Adrenal gland (tissue), 12 donors: Measurements from ENCODE around the gene RGS9. TPM values are rescaled to one million over a fixed set of nuclear protein-coding genes. Genes with fewer than 3 reads are reported as not detected.
A peak's percentile ranks its signal among the peaks of the same experiment; 100 is the strongest.

Experiments
- DNase-seq, 7 donors: peaks; one replicate each; pipeline ENCODE4 v3.0.0-alpha.2; 2019 to 2020
- H3K27ac ChIP-seq, 5 donors: fragments of 200-600 bp; sonication (generic) in 4 of 5; 1 replicate in 3 of 5; 2 replicates in 2 of 5; pipeline versions ENCODE4 v1.5.1 to v1.8.0; 2016 to 2020; ENCODE audit warnings: mild to moderate bottlenecking in 1 of 5
- H3K27me3 ChIP-seq: fragments of 200-600 bp; 2 replicates; pipeline ENCODE4 v1.8.0; 2021
- H3K36me3 ChIP-seq, 2 donors: fragments of 200-600 bp; replicated peaks in 1 of 2; 1 replicate in 1 of 2; 2 replicates in 1 of 2; pipeline versions ENCODE4 v1.5.1 to v1.8.0; 2018 to 2022
- H3K4me1 ChIP-seq, 2 donors: fragments of 200-600 bp; replicated peaks in 1 of 2; 1 replicate in 1 of 2; 2 replicates in 1 of 2; pipeline versions ENCODE4 v1.5.1 to v1.8.0; 2018 to 2021
- H3K4me3 ChIP-seq, 4 donors: fragments of 200-600 bp; sonication (generic) in 3 of 4; one replicate each; pipeline ENCODE4 v1.5.1; 2016 to 2018
- H3K9me3 ChIP-seq, 3 donors: fragments of 200-600 bp; sonication (generic) in 1 of 3; replicated peaks in 1 of 3; 1 replicate in 2 of 3; 2 replicates in 1 of 3; pipeline versions ENCODE4 v1.5.1 to v1.8.0; 2016 to 2021
- POLR2A ChIP-seq, 2 donors: fragments of 450-650 bp; IDR thresholded peaks; one replicate each; pipeline ENCODE4 v1.6.1; 2017; ENCODE audit warnings: antibody characterized with exemption in 2 of 2, mild to moderate bottlenecking in 2 of 2, moderate library complexity in 1 of 2
- WGBS, 4 donors: extraction: QIAGEN DNeasy Blood & Tissue Kit in 2 of 4; methylation state at CpG; one replicate each; pipeline versions ENCODE4 v1.1.5 to v1.1.7; 2013 to 2017; 5-methylcytosine and 5-hydroxymethylcytosine counted together
- intact Hi-C, 2 donors: fragments of 100-400 bp; cut with DNase I; formaldehyde crosslinking; loops; one replicate each; pipeline versions ENCODE4 v1.14.1 to v1.15.0; 2022 to 2023
- polyA plus RNA-seq, 3 donors: library from polyadenylated mRNA; stranded (reverse); fragments of 200-250 nt in 2 of 3; fragments of 350-450 nt in 1 of 3; fragmentation: Illumina TruSeq in 1 of 3; extraction: RNeasy Lipid Tissue Mini Kit (QIAGEN cat#74804) in 1 of 3; gene quantifications; one replicate each; pipeline ENCODE4 v1.2.3, GENCODE V29; 2013 to 2014
- total RNA-seq, 9 donors: library from RNA; depleted of rRNA in 4 of 9; stranded (reverse); fragments of >200 nt in 4 of 9; fragments of 120-200 nt in 1 of 9; fragmentation: NEBNext Ultra II Directional in 1 of 9; extraction: Animal tissue kit (Norgen Biotek cat#: 25700) in 1 of 9; gene quantifications; one replicate each; pipeline versions ENCODE4 v1.1.0 to v1.2.4, GENCODE V29; 2013 to 2023
- TF ChIP-seq, protein P1 (sequence below), 6 experiments: fragments of 450-650 bp in 4 of 6; fragments of 200-600 bp in 2 of 6; sonication (generic) in 1 of 6; IDR thresholded peaks; 1 replicate in 5 of 6; 2 replicates in 1 of 6; pipeline versions ENCODE4 v1.5.1 to v1.8.0; 2016 to 2021; ENCODE audit warnings: antibody characterized with exemption in 6 of 6, mild to moderate bottlenecking in 2 of 6, moderate library complexity in 1 of 6
- donor health status: healthy with polysubstance abuse.
- donor health status: Bipolar disorder and iron deficiency.
- donor health status: DM: yes; HTN: yes; CAD: no.
- donor health status: DM: no; HTN: no; CAD: no.
- donor health status: DM: no; HTN: no; CAD: no.
- donor health status: DM: yes; HTN: yes; CAD: no.

RGS9 gene
- total and polyA plus RNA-seq, 12 donors = 4.3 to 32.3 (median 14.4) TPM

- Histone ChIP-seq H3K27me3 (no peaks in the 10 kb centered on the region), H3K4me3 (no peak overlapping the region), H3K36me3 (no peaks in the 10 kb centered on the region), H3K4me1 (peaks cover 0 to 8% of the 10 kb centered on the region in 2 donors), H3K27ac (no peak overlapping the region), H3K9me3 (no peaks in the 10 kb centered on the region)
- 80 to 95% (median 90%) methylated on average over 13 of the region's 13 CpGs for whole genome bisulfite sequencing, 4 donors
- no peak for TF ChIP-seq POLR2A (IDR thresholded peaks at IDR 0.05)
- TF ChIP-seq, protein P1, sequence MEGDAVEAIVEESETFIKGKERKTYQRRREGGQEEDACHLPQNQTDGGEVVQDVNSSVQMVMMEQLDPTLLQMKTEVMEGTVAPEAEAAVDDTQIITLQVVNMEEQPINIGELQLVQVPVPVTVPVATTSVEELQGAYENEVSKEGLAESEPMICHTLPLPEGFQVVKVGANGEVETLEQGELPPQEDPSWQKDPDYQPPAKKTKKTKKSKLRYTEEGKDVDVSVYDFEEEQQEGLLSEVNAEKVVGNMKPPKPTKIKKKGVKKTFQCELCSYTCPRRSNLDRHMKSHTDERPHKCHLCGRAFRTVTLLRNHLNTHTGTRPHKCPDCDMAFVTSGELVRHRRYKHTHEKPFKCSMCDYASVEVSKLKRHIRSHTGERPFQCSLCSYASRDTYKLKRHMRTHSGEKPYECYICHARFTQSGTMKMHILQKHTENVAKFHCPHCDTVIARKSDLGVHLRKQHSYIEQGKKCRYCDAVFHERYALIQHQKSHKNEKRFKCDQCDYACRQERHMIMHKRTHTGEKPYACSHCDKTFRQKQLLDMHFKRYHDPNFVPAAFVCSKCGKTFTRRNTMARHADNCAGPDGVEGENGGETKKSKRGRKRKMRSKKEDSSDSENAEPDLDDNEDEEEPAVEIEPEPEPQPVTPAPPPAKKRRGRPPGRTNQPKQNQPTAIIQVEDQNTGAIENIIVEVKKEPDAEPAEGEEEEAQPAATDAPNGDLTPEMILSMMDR (IDR thresholded peaks at IDR 0.05) = no peak
- DNase-seq = no peak
- intact Hi-C loops = no loop called here
These were observed 48.7 kb downstream of the RGS9 start for GRCh38 chr17:65185668-65186382.

DNA sequence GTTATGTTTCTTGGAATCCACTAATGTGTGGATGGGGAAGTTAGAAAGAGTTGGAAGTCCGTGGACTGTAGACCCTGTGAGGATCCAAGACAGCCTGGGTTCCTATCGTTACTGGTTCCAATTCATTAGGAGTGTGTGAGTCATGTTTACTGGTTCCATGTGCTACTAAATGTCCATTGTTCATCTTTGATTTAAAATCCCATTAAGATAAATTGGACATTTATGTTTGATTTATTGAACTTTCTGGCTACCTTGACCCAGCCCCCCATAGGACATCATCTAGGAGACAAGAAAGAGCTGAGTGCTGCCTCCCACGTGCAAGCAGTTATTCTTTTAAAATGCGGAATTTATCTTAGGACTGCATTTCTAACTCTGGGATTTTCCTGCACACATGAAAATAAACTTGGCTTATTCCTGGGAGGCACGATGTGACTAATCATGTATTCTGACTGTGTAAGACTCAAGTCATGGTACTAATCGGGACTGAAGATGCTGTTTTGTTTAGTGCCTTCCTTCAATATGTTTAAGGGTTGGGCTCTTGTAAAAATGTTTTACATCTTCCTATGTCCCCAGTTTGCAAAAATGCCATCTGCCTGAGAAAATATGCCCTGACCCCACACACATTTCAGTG lies 53.4 kb downstream of the RGS9 start:
- no peaks in the 10 kb centered on the region for H3K36me3 ChIP-seq
- H3K27me3 ChIP-seq = no peaks in the 10 kb centered on the region
- peaks cover 6 to 10% of the 10 kb centered on the region in 2 donors for H3K4me1 ChIP-seq
- no peak overlapping the region for H3K4me3 ChIP-seq
- H3K9me3 ChIP-seq = no peaks in the 10 kb centered on the region
- no peak for DNase-seq
- WGBS, 4 donors = 69 to 84% (median 78%) methylated on average over 6 of the region's 6 CpGs
- intact Hi-C loops = loop anchor here in 1 of 2 donors (10.0 kb wide), 1 partner anchor 256 kb away; no protein-coding TSS in a partner anchor
- TF ChIP-seq POLR2A (IDR thresholded peaks at IDR 0.05) = no peak
- TF ChIP-seq, protein P1 (IDR thresholded peaks at IDR 0.05) = no peak
- H3K27ac ChIP-seq = no peak overlapping the region

DNA sequence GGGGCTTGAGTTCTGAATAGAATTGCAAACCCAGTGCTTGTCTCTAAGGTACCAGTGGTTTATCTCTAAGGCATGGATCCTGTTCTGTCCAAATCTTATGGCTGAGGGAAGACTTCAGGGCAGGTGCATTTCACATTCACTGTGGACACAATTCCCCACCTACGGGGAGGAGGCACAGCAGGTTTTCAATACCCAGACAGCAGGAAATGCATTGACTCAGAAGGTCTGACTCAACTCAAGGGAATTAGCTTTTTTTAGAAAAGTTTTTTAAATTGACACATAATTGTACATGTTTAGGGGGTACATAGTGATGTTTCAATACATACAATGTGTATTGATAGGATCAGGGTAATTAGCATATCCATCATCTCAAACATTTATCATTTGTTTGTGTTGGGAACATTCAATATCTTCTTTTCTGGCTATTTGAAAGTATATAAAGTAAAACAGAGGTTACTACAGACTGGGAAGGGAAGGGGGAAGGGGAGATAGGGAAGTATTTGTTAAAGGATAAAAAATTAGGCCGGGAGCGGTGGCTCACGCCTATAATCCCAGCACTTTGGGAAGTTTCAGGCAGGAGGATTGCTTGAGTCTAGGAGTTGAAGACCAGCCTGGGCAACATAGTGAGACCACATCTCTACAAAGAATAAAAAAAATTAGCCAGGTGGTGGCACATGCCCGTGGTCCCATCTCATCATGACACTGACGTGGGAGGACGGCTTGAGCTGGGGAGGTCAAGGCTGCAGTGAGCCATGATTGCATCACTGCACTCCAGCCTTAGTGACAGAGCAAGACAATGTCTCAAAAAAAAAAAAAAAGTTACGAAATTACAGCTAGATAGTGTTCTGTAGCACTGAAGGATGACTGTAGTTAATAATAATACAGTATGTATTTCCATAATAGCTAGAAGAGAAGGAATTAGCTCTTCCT lies 54.9 kb downstream of the RGS9 start:
- DNase-seq = peak; percentile 53 to 87 (median 81)
- 45 to 68% (median 56%) methylated on average over 8 of the region's 8 CpGs for WGBS, 4 donors
- Histone ChIP-seq H3K4me3 (no peak overlapping the region), H3K27me3 (no peaks in the 10 kb centered on the region), H3K4me1 (peaks cover 6 to 10% of the 10 kb centered on the region in 2 donors), H3K36me3 (no peaks in the 10 kb centered on the region), H3K9me3 (no peaks in the 10 kb centered on the region), H3K27ac (peak overlapping the region in 2 of 5 donors; percentile 61)
- intact Hi-C loops = loop anchor here in 1 of 2 donors (10.0 kb wide), 1 partner anchor 257 kb away; no protein-coding TSS in a partner anchor
- TF ChIP-seq, protein P1 (IDR thresholded peaks at IDR 0.05) = no peak
- TF ChIP-seq POLR2A (IDR thresholded peaks at IDR 0.05) = no peak

DNA sequence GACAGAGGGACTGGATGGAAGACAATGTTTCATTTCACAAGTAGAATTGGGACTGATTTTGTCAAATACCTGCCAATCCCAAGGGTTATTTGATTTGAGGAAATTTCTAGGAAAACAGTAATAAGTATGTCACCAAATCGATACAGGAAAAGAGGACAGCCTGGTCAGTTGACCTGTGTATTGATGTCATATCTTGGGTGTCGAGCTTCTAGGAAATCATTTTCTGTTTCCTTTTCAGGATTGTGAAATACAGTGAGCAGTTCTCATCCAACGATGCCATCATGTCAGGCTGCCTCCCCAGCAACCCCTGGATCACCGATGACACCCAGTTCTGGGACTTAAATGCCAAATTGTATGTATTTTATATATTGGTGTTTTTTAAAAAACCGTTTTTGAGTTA lies 56.1 kb downstream of the RGS9 start:
- intact Hi-C loops = loop anchor here in 1 of 2 donors (10.0 kb wide), 1 partner anchor 259 kb away; no protein-coding TSS in a partner anchor
- H3K36me3 ChIP-seq = no peaks in the 10 kb centered on the region
- WGBS, 4 donors = 55 to 72% (median 64%) methylated on average over 5 of the region's 5 CpGs
- no peaks in the 10 kb centered on the region for H3K9me3 ChIP-seq
- H3K27ac ChIP-seq = no peak overlapping the region
- TF ChIP-seq POLR2A (IDR thresholded peaks at IDR 0.05) = no peak
- TF ChIP-seq, protein P1 (IDR thresholded peaks at IDR 0.05) = no peak
- no peak overlapping the region for H3K4me3 ChIP-seq
- no peaks in the 10 kb centered on the region for H3K27me3 ChIP-seq
- peaks cover 6 to 10% of the 10 kb centered on the region in 2 donors for H3K4me1 ChIP-seq
- peak in 1 of 7 donors; percentile 21 for DNase-seq
